RWPE1 (cell line): Measurements from ENCODE around the gene PRKCH.

Experiments
- CTCF ChIA-PET: fragments of 350-600 bp; sonication (Branson Sonifier 250); formaldehyde crosslinking; extraction: SDS; loops from one replicate; lab custom pipeline; 2021; lab: Yijun Ruan, JAX
- POLR2A ChIA-PET: fragments of 400-600 bp; formaldehyde crosslinking; extraction: SDS; loops from one replicate; lab custom pipeline; 2020; ENCODE audit warnings: antibody characterized with exemption; ENCODE audit not compliant: low non-redundant PET; lab: Yijun Ruan, JAX
- DNase-seq: peaks from one replicate; pipeline ENCODE4 v3.0.0; 2012; ENCODE audit warnings: low spot score
- H3K27ac ChIP-seq: fragments of 450-650 bp; 2 replicates; pipeline ENCODE4 v1.5.1; 2017
- CTCF ChIP-seq: fragments of 450-650 bp; conservative IDR thresholded peaks from 2 replicates; pipeline ENCODE4 v1.5.1; 2017; ENCODE audit warnings: low read depth, mild to moderate bottlenecking

Gene PRKCH

GRCh38 chr14:61323970-61324369 lies 2.6 kb downstream of the PRKCH start:
- no peak for TF ChIP-seq CTCF
- no peak for DNase-seq
- ChIA-PET CTCF (no interaction called here), POLR2A (no interaction called here)
- H3K27ac ChIP-seq = no peak overlapping the region

GRCh38 chr14:61325166-61325565 lies 3.8 kb downstream of the PRKCH start:
- CTCF ChIA-PET = no interaction called here
- no peak for TF ChIP-seq CTCF
- no peak for DNase-seq
- H3K27ac ChIP-seq = no peak overlapping the region
- POLR2A ChIA-PET = no interaction called here

- no peak for DNase-seq
- POLR2A ChIA-PET = no interaction called here
- CTCF ChIA-PET = no interaction called here
- no peak for TF ChIP-seq CTCF
- no peak overlapping the region for H3K27ac ChIP-seq
These were observed 4.8 kb downstream of the PRKCH start for GRCh38 chr14:61326146-61326545.

- CTCF ChIA-PET = no interaction called here
- TF ChIP-seq CTCF = no peak
- POLR2A ChIA-PET = no interaction called here
- no peak for DNase-seq
- peak overlapping the region; percentile 61 for H3K27ac ChIP-seq
These were observed 5.5 kb downstream of the PRKCH start for GRCh38 chr14:61326847-61327246.

GRCh38 chr14:61328626-61329262 lies 7.4 kb downstream of the PRKCH start:
- H3K27ac ChIP-seq = no peak overlapping the region
- POLR2A ChIA-PET = interaction anchor here (1.0 kb wide), 1 partner anchor 47 kb away, joined by 4 read pairs; no protein-coding TSS in a partner anchor
- no peak for DNase-seq
- CTCF ChIA-PET = no interaction called here
- no peak for TF ChIP-seq CTCF

GRCh38 chr14:61329478-61330051 lies 8.2 kb downstream of the PRKCH start:
- ChIA-PET POLR2A (interaction anchor here (1.0 kb wide), 1 partner anchor 48 kb away, joined by 4 read pairs; no protein-coding TSS in a partner anchor), CTCF (no interaction called here)
- H3K27ac ChIP-seq = no peak overlapping the region
- TF ChIP-seq CTCF = no peak
- DNase-seq = no peak
